GM23338 (cell line): ENCODE measurements around the gene NCOA7. TPM values are rescaled to one million over a fixed set of nuclear protein-coding genes. Genes with fewer than 3 reads are reported as not detected.

ENCODE experiments used
- ATAC-seq: fragments of 200-7000 bp; cut with Tn5 transposase; 3 replicates; pipeline ENCODE4 v1.9.1; 2020
- DNase-seq: peaks from one replicate; pipeline ENCODE4 v3.0.0-alpha.2; 2015; ENCODE audit warnings: low spot score
- H2AFZ ChIP-seq: fragments of 200-600 bp; sonication (generic); 2 replicates; pipeline ENCODE4 v1.8.0; 2016; ENCODE audit warnings: antibody characterized with exemption, mild to moderate bottlenecking, moderate library complexity
- H3F3A ChIP-seq: fragments of 200-600 bp; sonication (generic); replicated peaks from 2 replicates; pipeline ENCODE4 v1.8.0; 2017; ENCODE audit warnings: antibody characterized with exemption, mixed run types, low read depth
- H3K27ac ChIP-seq: fragments of 200-600 bp; sonication (generic); 2 replicates; pipeline ENCODE4 v1.6.1; 2016; ENCODE audit warnings: low read depth
- H3K27me3 ChIP-seq: fragments of 200-600 bp; sonication (generic); 2 replicates; pipeline ENCODE4 v1.8.0; 2016; ENCODE audit warnings: mild to moderate bottlenecking, mixed run types, moderate library complexity; ENCODE audit not compliant: insufficient read depth
- H3K36me3 ChIP-seq: fragments of 200-600 bp; sonication (generic); 2 replicates; pipeline ENCODE4 v1.8.0; 2016; ENCODE audit warnings: mild to moderate bottlenecking; ENCODE audit not compliant: insufficient read depth
- H3K4me1 ChIP-seq: fragments of 200-600 bp; sonication (generic); 2 replicates; pipeline ENCODE4 v1.8.0; 2016; ENCODE audit warnings: mild to moderate bottlenecking, moderate library complexity; ENCODE audit not compliant: insufficient read depth
- H3K4me2 ChIP-seq: fragments of 200-600 bp; sonication (generic); 2 replicates; pipeline ENCODE4 v1.7.1; 2017; ENCODE audit warnings: mixed run types
- H3K4me3 ChIP-seq: fragments of 200-600 bp; sonication (generic); 2 replicates; pipeline ENCODE4 v1.6.1; 2016; ENCODE audit warnings: mixed run types
- H3K79me2 ChIP-seq: fragments of 200-600 bp; sonication (generic); replicated peaks from 2 replicates; pipeline ENCODE4 v1.8.0; 2017; ENCODE audit warnings: mild to moderate bottlenecking; ENCODE audit not compliant: insufficient read depth
- H3K9me2 ChIP-seq: fragments of 200-600 bp; sonication (generic); 2 replicates; pipeline ENCODE4 v1.8.0; 2017; ENCODE audit not compliant: insufficient read depth
- H4K20me1 ChIP-seq: fragments of 200-600 bp; sonication (generic); replicated peaks from 2 replicates; pipeline ENCODE4 v1.8.0; 2017; ENCODE audit warnings: mild to moderate bottlenecking; ENCODE audit not compliant: insufficient read depth
- H3K27ac Mint-ChIP-seq: 2 replicates; pipeline ENCODE4 v1.8.0; 2020; ENCODE audit warnings: inconsistent platforms, mild to moderate bottlenecking, moderate library complexity, mixed read lengths
- H3K27me3 Mint-ChIP-seq: 3 replicates; pipeline ENCODE4 v1.8.0; 2022; ENCODE audit warnings: low read depth, mild to moderate bottlenecking, moderate library complexity, mixed read lengths, inconsistent platforms; ENCODE audit not compliant: insufficient read depth, poor library complexity
- H3K36me3 Mint-ChIP-seq: 3 replicates; pipeline ENCODE4 v1.8.0; 2021; ENCODE audit warnings: low read depth, mild to moderate bottlenecking, inconsistent platforms, moderate library complexity, mixed read lengths
- H3K4me1 Mint-ChIP-seq: 3 replicates; pipeline ENCODE4 v1.8.0; 2020; ENCODE audit warnings: mild to moderate bottlenecking, inconsistent platforms, mixed read lengths
- H3K4me3 Mint-ChIP-seq: 3 replicates; pipeline ENCODE4 v1.8.0; 2021; ENCODE audit warnings: moderate library complexity, mild to moderate bottlenecking, inconsistent platforms, mixed read lengths
- H3K9me3 Mint-ChIP-seq: 3 replicates; pipeline ENCODE4 v1.8.0; 2020; ENCODE audit warnings: moderate library complexity, mild to moderate bottlenecking, inconsistent platforms, mixed read lengths
- CTCF ChIP-seq, 2 experiments: fragments of 200-600 bp in 1 of 2; sonication (generic) in 1 of 2; conservative IDR thresholded peaks; 2 replicates each; pipeline versions ENCODE4 v1.5.1 to v1.6.1; 2016 to 2017; ENCODE audit warnings: antibody characterized with exemption in 2 of 2, low read depth in 2 of 2, mild to moderate bottlenecking in 2 of 2, moderate library complexity in 1 of 2
- ETS1 ChIP-seq: IDR thresholded peaks from 2 replicates; pipeline ENCODE4 v1.6.1; 2016; ENCODE audit warnings: antibody characterized with exemption
- EZH2 ChIP-seq: fragments of 200-600 bp; sonication (generic); IDR thresholded peaks from one replicate; pipeline ENCODE4 v1.8.0; 2017; ENCODE audit warnings: antibody characterized with exemption, mild to moderate bottlenecking, low read depth; ENCODE audit not compliant: unreplicated experiment
- EZH2phosphoT487 ChIP-seq: fragments of 200-600 bp; sonication (generic); IDR thresholded peaks from one replicate; pipeline ENCODE4 v1.8.1; 2018; ENCODE audit warnings: antibody characterized with exemption; ENCODE audit not compliant: unreplicated experiment
- JUNB ChIP-seq: IDR thresholded peaks from one replicate; pipeline ENCODE4 v1.6.1; 2016; ENCODE audit warnings: antibody characterized with exemption; ENCODE audit not compliant: unreplicated experiment
- NANOG ChIP-seq: IDR thresholded peaks from 2 replicates; pipeline ENCODE4 v1.6.1; 2016; ENCODE audit warnings: antibody characterized with exemption, borderline replicate concordance
- POLR2AphosphoS5 ChIP-seq: IDR thresholded peaks from 2 replicates; pipeline ENCODE4 v1.6.1; 2016; ENCODE audit warnings: antibody characterized with exemption, low read depth
- ZNF114 ChIP-seq: fragments of 250-450 bp; sonication (Bioruptor Pico); IDR thresholded peaks from 2 replicates; pipeline ENCODE4 v1.5.0; 2020; ENCODE audit warnings: mild to moderate bottlenecking, moderate library complexity
- ZNF331 ChIP-seq: fragments of 250-450 bp; sonication (Bioruptor Pico); IDR thresholded peaks from 2 replicates; pipeline ENCODE4 v1.5.0; 2020; ENCODE audit warnings: low read depth, mild to moderate bottlenecking, moderate library complexity
- polyA plus RNA-seq: library from polyadenylated mRNA; unstranded; fragments of >200 nt; fragmentation: Nextera tagmentation; extraction: Ambion mirVana; gene quantifications from 2 replicates; pipeline ENCODE4 v1.2.1, GENCODE V29; 2016
- total RNA-seq: library from RNA; depleted of rRNA; stranded (reverse); fragments of >200 nt; shearing (Covaris generic); gene quantifications from 2 replicates; pipeline ENCODE4 v1.2.3, GENCODE V29; 2014

NCOA7 gene
- total and polyA plus RNA-seq, 2 experiments from 2014 or later = 9.3 to 15.7 TPM

- Mint-ChIP-seq H3K27ac (peak overlapping the region; percentile 56; the same call in 1 of the 2 replicates), H3K36me3 (peaks cover 1% of the 10 kb centered on the region; the same call in 2 of the 3 replicates), H3K4me3 (no peak overlapping the region), H3K9me3 (peaks cover 7% of the 10 kb centered on the region), H3K27me3 (peaks cover under 1% of the 10 kb centered on the region), H3K4me1 (peaks cover 2% of the 10 kb centered on the region; the same call in 1 of the 3 replicates)
- Histone ChIP-seq H3K4me3 (peak overlapping the region; percentile 92), H3F3A (no peaks in the 10 kb centered on the region), H2AFZ (peak overlapping the region; percentile 97), H3K27me3 (no peaks in the 10 kb centered on the region), H3K4me2 (peak overlapping the region; percentile 77), H3K79me2 (no peaks in the 10 kb centered on the region), H3K4me1 (peaks cover 10% of the 10 kb centered on the region), H3K36me3 (no peaks in the 10 kb centered on the region), H3K9me2 (no peaks in the 10 kb centered on the region), H3K27ac (no peak overlapping the region), H4K20me1 (no peaks in the 10 kb centered on the region)
- DNase-seq (no peak), ATAC-seq (no peak)
- TF ChIP-seq ETS1 (no peak), ZNF331 (CRISPR knock-in tag) (no peak)
These were observed 166.6 kb downstream of the NCOA7 start for GRCh38 chr6:125957391-125957693.

- TF ChIP-seq ZNF331 (CRISPR knock-in tag) (no peak), EZH2phosphoT487 (no peak), JUNB (no peak), POLR2AphosphoS5 (no peak), NANOG (no peak), CTCF (conservative IDR thresholded peaks at IDR 0.05; ENCODE audit: low read depth in 2 of 2) (no peak), ZNF114 (CRISPR knock-in tag) (no peak), EZH2 (no peak), ETS1 (no peak)
- no peak overlapping the region for H3K4me3 Mint-ChIP-seq
- H3K9me2 ChIP-seq = no peaks in the 10 kb centered on the region
- peaks cover 2% of the 10 kb centered on the region; the same call in 2 of the 3 replicates for H3K9me3 Mint-ChIP-seq
- H3K4me3 ChIP-seq = peak overlapping the region; percentile 92
- H3K27ac Mint-ChIP-seq = no peak overlapping the region
- H4K20me1 ChIP-seq = no peaks in the 10 kb centered on the region
- no peaks in the 10 kb centered on the region for H3F3A ChIP-seq
- H3K27me3 Mint-ChIP-seq = no peaks in the 10 kb centered on the region
- H2AFZ ChIP-seq = no peak overlapping the region
- DNase-seq (peak; percentile 35), ATAC-seq (no peak)
- H3K79me2 ChIP-seq = no peaks in the 10 kb centered on the region
- peak overlapping the region; percentile 77 for H3K4me2 ChIP-seq
- no peaks in the 10 kb centered on the region for H3K27me3 ChIP-seq
- H3K4me1 Mint-ChIP-seq = 0 out of 3 replicates have a peak, but pooled peaks cover 2% of the 10 kb centered on the region
- peaks cover 10% of the 10 kb centered on the region for H3K4me1 ChIP-seq
- H3K27ac ChIP-seq = no peak overlapping the region
- H3K36me3 ChIP-seq = no peaks in the 10 kb centered on the region
- H3K36me3 Mint-ChIP-seq = no peaks in the 10 kb centered on the region
These were observed 167.1 kb downstream of the NCOA7 start for GRCh38 chr6:125957845-125958244.
